ENCODE measurements around the gene KCNJ2.

The KCNJ2 gene

GRCh38 chr17:70168977-70169708 lies at the start of gene KCNJ2:
Gene KCNJ2 (plus strand): TSS chr17:70169532. CDS start chr17:70175040, 5,508 bp downstream.
- Histone ChIP-seq H3K27me3 (no peaks in the 10 kb centered on the region), H3K27ac (peak within 1 kb of the TSS; percentile 94), H3K36me3 (no peaks in the 10 kb centered on the region), H3K9me3 (no peaks in the 10 kb centered on the region), H3K4me1 (ENCODE audit: control insufficient read depth in 1 of 2, insufficient read depth in 1 of 2, low read depth in 1 of 2, low read length in 1 of 2) (peaks cover 54 to 60% of the 10 kb centered on the region in 2 experiments), H3K4me3 (ENCODE audit: low read depth in 1 of 2, low read length in 1 of 2) (peak within 1 kb of the TSS; percentile 97 to 99)
- peak; percentile 51 for TF ChIP-seq CTCF (IDR thresholded peaks at IDR 0.05)

- H3K4me3 ChIP-seq (ENCODE audit: low read depth in 1 of 2, low read length in 1 of 2), result no peak overlapping the region
- H3K36me3 ChIP-seq, result no peaks in the 10 kb centered on the region
- H3K4me1 ChIP-seq (ENCODE audit: control insufficient read depth in 1 of 2, insufficient read depth in 1 of 2, low read depth in 1 of 2, low read length in 1 of 2), result peaks cover 5 to 6% of the 10 kb centered on the region in 2 experiments
- H3K27ac ChIP-seq, result no peak overlapping the region
- H3K9me3 ChIP-seq, result no peaks in the 10 kb centered on the region
- no peaks in the 10 kb centered on the region for H3K27me3 ChIP-seq
- TF ChIP-seq CTCF (IDR thresholded peaks at IDR 0.05), result no peak
Measured at GRCh38 chr17:70119545-70119944, 49.8 kb upstream of the KCNJ2 start.

GRCh38 chr17:70119983-70120382 lies 49.3 kb upstream of the KCNJ2 start:
- no peak overlapping the region for H3K27ac ChIP-seq
- no peak for TF ChIP-seq CTCF (IDR thresholded peaks at IDR 0.05)
- H3K9me3 ChIP-seq, result no peaks in the 10 kb centered on the region

GRCh38 chr17:70120425-70120824 lies 48.9 kb upstream of the KCNJ2 start:
- no peaks in the 10 kb centered on the region for H3K36me3 ChIP-seq
- no peak for TF ChIP-seq CTCF (IDR thresholded peaks at IDR 0.05)
- no peak overlapping the region for H3K27ac ChIP-seq
- peaks cover 5 to 6% of the 10 kb centered on the region in 2 experiments for H3K4me1 ChIP-seq (ENCODE audit: control insufficient read depth in 1 of 2, insufficient read depth in 1 of 2, low read depth in 1 of 2, low read length in 1 of 2)
- H3K27me3 ChIP-seq, result no peaks in the 10 kb centered on the region
- H3K9me3 ChIP-seq, result no peaks in the 10 kb centered on the region
- no peak overlapping the region for H3K4me3 ChIP-seq (ENCODE audit: low read depth in 1 of 2, low read length in 1 of 2)

More at GRCh38 chr17:70119983-70120382, 49.3 kb upstream of the KCNJ2 start:
- Histone ChIP-seq H3K36me3 (no peaks in the 10 kb centered on the region), H3K4me1 (ENCODE audit: control insufficient read depth in 1 of 2, insufficient read depth in 1 of 2, low read depth in 1 of 2, low read length in 1 of 2) (peaks cover 5 to 6% of the 10 kb centered on the region in 2 experiments), H3K27me3 (no peaks in the 10 kb centered on the region), H3K4me3 (ENCODE audit: low read depth in 1 of 2, low read length in 1 of 2) (no peak overlapping the region)

GRCh38 chr17:70121126-70121525 lies 48.2 kb upstream of the KCNJ2 start:
- Histone ChIP-seq H3K4me3 (ENCODE audit: low read depth in 1 of 2, low read length in 1 of 2) (no peak overlapping the region), H3K27ac (no peak overlapping the region), H3K9me3 (no peaks in the 10 kb centered on the region), H3K27me3 (no peaks in the 10 kb centered on the region), H3K4me1 (ENCODE audit: control insufficient read depth in 1 of 2, insufficient read depth in 1 of 2, low read depth in 1 of 2, low read length in 1 of 2) (peaks cover 5 to 6% of the 10 kb centered on the region in 2 experiments), H3K36me3 (no peaks in the 10 kb centered on the region)
- TF ChIP-seq CTCF (IDR thresholded peaks at IDR 0.05), result no peak
